Suprapubic skin (tissue), 4 donors: ENCODE measurements around the gene ANKRD11. TPM values are rescaled to one million over a fixed set of nuclear protein-coding genes. Genes with fewer than 3 reads are reported as not detected.
"Not testable (repeated sequence)": the region's sequence is repeated elsewhere in the genome, so short reads cannot be mapped to it uniquely, and the experiment has no call there.

Experiments used
- DNase-seq, 2 donors: peaks; one replicate each; pipeline ENCODE4 v3.0.0-alpha.2; 2019; ENCODE audit warnings: low spot score in 2 of 2
- H3K27ac ChIP-seq: fragments of 200-600 bp; sonication (generic); one replicate; pipeline ENCODE4 v1.5.1; 2019
- H3K27me3 ChIP-seq: fragments of 200-600 bp; sonication (generic); one replicate; pipeline ENCODE4 v1.5.1; 2019
- H3K36me3 ChIP-seq: fragments of 200-600 bp; sonication (generic); one replicate; pipeline ENCODE4 v1.5.1; 2019
- H3K4me1 ChIP-seq: fragments of 200-600 bp; sonication (generic); one replicate; pipeline ENCODE4 v1.5.1; 2019
- H3K4me3 ChIP-seq: fragments of 200-600 bp; sonication (generic); one replicate; pipeline ENCODE4 v1.5.1; 2019; ENCODE audit warnings: mild to moderate bottlenecking
- H3K9me3 ChIP-seq: fragments of 200-600 bp; sonication (generic); one replicate; pipeline ENCODE4 v1.5.1; 2019
- EP300 ChIP-seq: sonication (generic); formaldehyde crosslinking; IDR thresholded peaks from one replicate; pipeline ENCODE4 v1.6.1; 2017; ENCODE audit warnings: antibody characterized with exemption
- POLR2A ChIP-seq, 2 donors: fragments of 450-650 bp; IDR thresholded peaks; one replicate each; pipeline ENCODE4 v1.6.1; 2017; ENCODE audit warnings: antibody characterized with exemption in 2 of 2, mild to moderate bottlenecking in 2 of 2, moderate library complexity in 2 of 2
- POLR2AphosphoS5 ChIP-seq, 3 donors: sonication (generic); formaldehyde crosslinking; IDR thresholded peaks; one replicate each; pipeline ENCODE4 v1.6.1; 2017; ENCODE audit warnings: antibody characterized with exemption in 3 of 3
- WGBS: methylation state at CpG from one replicate; pipeline ENCODE4 v1.1.5; 2018; 5-methylcytosine and 5-hydroxymethylcytosine counted together
- total RNA-seq, 4 donors: library from RNA; depleted of rRNA; stranded (reverse); fragments of >200 nt; gene quantifications; one replicate each; pipeline ENCODE4 v1.1.0, GENCODE V29; 2016
- TF ChIP-seq, protein P1 (sequence below), 2 donors: fragments of 200-600 bp in 1 of 2; fragments of 450-650 bp in 1 of 2; sonication (generic) in 1 of 2; IDR thresholded peaks; one replicate each; pipeline ENCODE4 v1.5.1; 2016 to 2019; ENCODE audit warnings: antibody characterized with exemption in 2 of 2, mild to moderate bottlenecking in 1 of 2, moderate library complexity in 1 of 2

The ANKRD11 gene
- total RNA-seq, 4 donors from 2014 or later, result 85.4 to 212 (median 127) TPM

GRCh38 chr16:89364606-89365005, 125.8 kb downstream of the ANKRD11 start:
- Histone ChIP-seq H3K36me3 (no peaks in the 10 kb centered on the region), H3K4me3 (no peak overlapping the region), H3K4me1 (peaks cover 76% of the 10 kb centered on the region), H3K27me3 (no peaks in the 10 kb centered on the region), H3K9me3 (no peaks in the 10 kb centered on the region), H3K27ac (no peak overlapping the region)
- WGBS, result 18% methylated on average over 8 of the region's 8 CpGs
- DNase-seq, result no peak
- no peak for TF ChIP-seq EP300
- TF ChIP-seq, protein P1, sequence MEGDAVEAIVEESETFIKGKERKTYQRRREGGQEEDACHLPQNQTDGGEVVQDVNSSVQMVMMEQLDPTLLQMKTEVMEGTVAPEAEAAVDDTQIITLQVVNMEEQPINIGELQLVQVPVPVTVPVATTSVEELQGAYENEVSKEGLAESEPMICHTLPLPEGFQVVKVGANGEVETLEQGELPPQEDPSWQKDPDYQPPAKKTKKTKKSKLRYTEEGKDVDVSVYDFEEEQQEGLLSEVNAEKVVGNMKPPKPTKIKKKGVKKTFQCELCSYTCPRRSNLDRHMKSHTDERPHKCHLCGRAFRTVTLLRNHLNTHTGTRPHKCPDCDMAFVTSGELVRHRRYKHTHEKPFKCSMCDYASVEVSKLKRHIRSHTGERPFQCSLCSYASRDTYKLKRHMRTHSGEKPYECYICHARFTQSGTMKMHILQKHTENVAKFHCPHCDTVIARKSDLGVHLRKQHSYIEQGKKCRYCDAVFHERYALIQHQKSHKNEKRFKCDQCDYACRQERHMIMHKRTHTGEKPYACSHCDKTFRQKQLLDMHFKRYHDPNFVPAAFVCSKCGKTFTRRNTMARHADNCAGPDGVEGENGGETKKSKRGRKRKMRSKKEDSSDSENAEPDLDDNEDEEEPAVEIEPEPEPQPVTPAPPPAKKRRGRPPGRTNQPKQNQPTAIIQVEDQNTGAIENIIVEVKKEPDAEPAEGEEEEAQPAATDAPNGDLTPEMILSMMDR (IDR thresholded peaks at IDR 0.05), result no peak

DNA sequence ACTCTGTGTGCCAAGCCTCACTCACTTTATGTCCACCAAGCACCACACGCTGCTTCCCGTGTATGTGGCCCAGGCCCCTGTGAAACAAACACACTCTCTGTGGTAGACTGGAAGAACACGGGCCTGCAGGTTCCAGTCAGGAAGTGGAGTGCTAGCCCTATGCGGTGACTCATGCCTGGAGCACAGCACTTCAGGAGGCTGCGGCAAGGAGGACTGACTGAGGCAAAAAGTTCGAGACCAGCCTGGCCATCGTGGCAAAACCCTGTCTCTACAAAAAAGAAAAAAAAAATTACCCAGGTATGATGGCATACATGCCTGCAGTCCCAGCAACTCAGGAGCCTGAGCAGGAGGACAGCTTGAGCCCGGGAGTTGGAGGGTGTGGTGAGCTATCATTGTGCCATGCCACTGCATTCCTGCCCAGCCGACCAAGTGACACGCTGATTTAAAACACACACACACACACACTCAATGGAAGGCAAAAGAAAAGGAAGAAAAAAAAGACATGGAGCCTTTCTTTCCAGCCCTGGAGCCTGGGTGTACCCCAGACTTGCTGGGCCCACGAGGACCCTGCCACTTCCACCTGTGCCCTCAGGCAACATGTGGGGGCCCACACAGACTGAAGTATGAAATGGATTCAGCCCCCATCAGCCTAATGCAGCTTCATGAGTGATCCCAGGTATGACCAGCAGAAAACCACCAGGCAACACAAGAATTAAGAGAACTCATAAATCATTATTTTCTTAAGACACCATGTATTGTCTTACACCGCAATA, 126.6 kb downstream of the ANKRD11 start:
- Histone ChIP-seq H3K36me3 (no peaks in the 10 kb centered on the region), H3K9me3 (no peaks in the 10 kb centered on the region), H3K27me3 (no peaks in the 10 kb centered on the region), H3K27ac (no peak overlapping the region), H3K4me1 (peaks cover 76% of the 10 kb centered on the region), H3K4me3 (no peak overlapping the region)
- no peak for DNase-seq
- no peak for TF ChIP-seq EP300
- TF ChIP-seq, protein P1 (IDR thresholded peaks at IDR 0.05), result no peak
- TF ChIP-seq POLR2A (IDR thresholded peaks at IDR 0.05), result no peak
- TF ChIP-seq POLR2AphosphoS5 (IDR thresholded peaks at IDR 0.05), result no peak
- WGBS, result 31% methylated on average over 12 of the region's 12 CpGs

GRCh38 chr16:89362540-89363223, 127.7 kb downstream of the ANKRD11 start:
- not testable (repeated sequence) for H3K36me3 ChIP-seq, H3K27me3 ChIP-seq, DNase-seq, H3K4me3 ChIP-seq, H3K27ac ChIP-seq, H3K9me3 ChIP-seq
- WGBS, result 60% methylated on average over 12 of the region's 14 CpGs
- peaks cover 83% of the 10 kb centered on the region for H3K4me1 ChIP-seq

DNA sequence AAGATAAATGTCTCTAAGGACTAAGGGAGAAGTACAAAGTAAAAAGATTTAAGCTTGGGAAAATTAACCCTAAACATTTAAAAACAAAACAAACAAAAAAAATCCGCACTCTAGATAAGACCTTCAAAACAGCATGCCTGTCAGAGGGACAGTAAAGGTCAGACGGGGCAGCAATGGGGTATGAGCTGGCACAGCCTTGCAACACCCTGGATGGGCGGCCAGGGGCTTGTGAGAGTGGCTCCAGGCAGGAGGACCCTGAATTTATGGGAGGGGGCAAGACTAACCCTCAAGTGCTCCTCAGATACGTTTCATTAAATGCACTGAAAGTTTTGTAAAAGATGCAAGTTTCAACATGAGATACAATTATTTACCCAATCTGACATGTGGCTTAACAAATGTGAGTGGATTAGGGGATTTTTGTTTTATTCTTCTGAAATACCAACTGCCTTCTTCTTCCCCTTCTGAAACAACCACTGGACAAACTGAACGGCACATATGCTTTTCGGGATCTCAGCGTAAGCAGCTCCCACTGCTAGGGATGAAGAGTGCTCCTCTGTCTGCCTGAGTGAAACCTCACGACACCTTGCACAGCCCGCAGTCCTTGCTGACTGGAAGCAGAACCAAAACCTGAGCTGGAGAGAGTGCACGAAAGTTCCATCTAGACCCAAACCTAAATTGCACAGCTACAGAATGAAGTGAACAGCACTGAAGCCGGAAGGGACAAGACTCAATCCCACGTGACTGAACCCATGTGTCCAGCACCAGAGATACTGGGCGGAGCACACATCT, 128.4 kb downstream of the ANKRD11 start:
- peaks cover 84% of the 10 kb centered on the region for H3K4me1 ChIP-seq
- no peaks in the 10 kb centered on the region for H3K9me3 ChIP-seq
- no peaks in the 10 kb centered on the region for H3K36me3 ChIP-seq
- H3K4me3 ChIP-seq, result no peak overlapping the region
- peak overlapping the region; percentile 27 for H3K27ac ChIP-seq
- H3K27me3 ChIP-seq, result no peaks in the 10 kb centered on the region
- 42% methylated on average over 13 of the region's 13 CpGs for WGBS
- TF ChIP-seq EP300, result no peak
- TF ChIP-seq POLR2AphosphoS5 (IDR thresholded peaks at IDR 0.05), result no peak
- TF ChIP-seq, protein P1 (IDR thresholded peaks at IDR 0.05), result no peak
- no peak for TF ChIP-seq POLR2A (IDR thresholded peaks at IDR 0.05)
- DNase-seq, result no peak

GRCh38 chr16:89360760-89361435, 129.5 kb downstream of the ANKRD11 start:
- no peaks in the 10 kb centered on the region for H3K9me3 ChIP-seq
- peaks cover 86% of the 10 kb centered on the region for H3K4me1 ChIP-seq
- no peaks in the 10 kb centered on the region for H3K27me3 ChIP-seq
- H3K27ac ChIP-seq, result no peak overlapping the region
- 52% methylated on average over 12 of the region's 12 CpGs for WGBS
- no peak overlapping the region for H3K4me3 ChIP-seq
- TF ChIP-seq, protein P1 (IDR thresholded peaks at IDR 0.05), result no peak
- no peak for TF ChIP-seq EP300
- TF ChIP-seq POLR2AphosphoS5 (IDR thresholded peaks at IDR 0.05), result no peak
- no peak for TF ChIP-seq POLR2A (IDR thresholded peaks at IDR 0.05)
- no peak for DNase-seq
- H3K36me3 ChIP-seq, result no peaks in the 10 kb centered on the region
